Keratinocyte (primary cell): Measurements from ENCODE around the gene SNX30. TPM values are rescaled to one million over a fixed set of nuclear protein-coding genes. Genes with fewer than 3 reads are reported as not detected.

Experiments
- DNase-seq: peaks from one replicate; pipeline ENCODE4 v3.0.0-alpha.2; 2011; ENCODE audit warnings: low read depth, missing footprints, low spot score
- FAIRE-seq: peaks from 2 replicates; lab custom pipeline; 2011; peaks lifted over from hg19 to GRCh38; lab: Jason Lieb, UNC
- H2AFZ ChIP-seq: 2 replicates; pipeline ENCODE4 v1.6.0; 2012; ENCODE audit warnings: low read length, control low read depth, inconsistent platforms; ENCODE audit not compliant: control insufficient read depth
- H3K27ac ChIP-seq: 2 replicates; pipeline ENCODE4 v1.5.1; 2011; ENCODE audit warnings: low read length; ENCODE audit not compliant: control insufficient read depth, insufficient read depth
- H3K27me3 ChIP-seq: 3 replicates; pipeline ENCODE4 v1.6.0; 2011; ENCODE audit warnings: low read length; ENCODE audit not compliant: control insufficient read depth, insufficient read depth; ENCODE audit errors: extremely low read depth
- H3K36me3 ChIP-seq, 2 experiments: 2 replicates in 1 of 2; 3 replicates in 1 of 2; pipeline ENCODE4 v1.5.1; 2011; ENCODE audit warnings: low read length in 2 of 2, mild to moderate bottlenecking in 1 of 2; ENCODE audit not compliant: control insufficient read depth in 2 of 2, insufficient read depth in 2 of 2; ENCODE audit errors: extremely low read depth in 1 of 2
- H3K4me1 ChIP-seq: 3 replicates; pipeline ENCODE4 v1.5.1; 2011; ENCODE audit warnings: low read length; ENCODE audit not compliant: control insufficient read depth, insufficient read depth; ENCODE audit errors: extremely low read depth
- H3K4me2 ChIP-seq: 3 replicates; pipeline ENCODE4 v1.6.0; 2011; ENCODE audit warnings: low read depth, low read length; ENCODE audit not compliant: control insufficient read depth, insufficient read depth; ENCODE audit errors: extremely low read depth
- H3K4me3 ChIP-seq, 3 experiments: fragments of 200-600 bp in 1 of 3; sonication (generic) in 1 of 3; 2 replicates in 2 of 3; 3 replicates in 1 of 3; pipeline ENCODE4 v1.5.1; 2011 to 2016; ENCODE audit warnings: low read length in 3 of 3, mild to moderate bottlenecking in 3 of 3, control low read depth in 2 of 3, inconsistent platforms in 1 of 3, low read depth in 1 of 3, mixed read lengths in 1 of 3, mixed run types in 1 of 3, moderate library complexity in 1 of 3; ENCODE audit not compliant: control insufficient read depth in 2 of 3, insufficient read depth in 2 of 3; ENCODE audit errors: extremely low read depth in 1 of 3
- H3K79me2 ChIP-seq: 2 replicates; pipeline ENCODE4 v1.6.0; 2012; ENCODE audit warnings: low read length; ENCODE audit not compliant: control insufficient read depth, insufficient read depth
- H3K9ac ChIP-seq: 3 replicates; pipeline ENCODE4 v1.6.0; 2011; ENCODE audit warnings: low read length; ENCODE audit not compliant: control insufficient read depth, insufficient read depth; ENCODE audit errors: extremely low read depth
- H3K9me1 ChIP-seq: 3 replicates; pipeline ENCODE4 v1.6.0; 2011; ENCODE audit warnings: low read length; ENCODE audit not compliant: control insufficient read depth, insufficient read depth; ENCODE audit errors: extremely low read depth
- H3K9me3 ChIP-seq: 2 replicates; pipeline ENCODE4 v1.5.1; 2012; ENCODE audit warnings: low read depth, low read length; ENCODE audit not compliant: control insufficient read depth
- H4K20me1 ChIP-seq: 3 replicates; pipeline ENCODE4 v1.6.0; 2011; ENCODE audit warnings: low read length; ENCODE audit not compliant: control insufficient read depth, insufficient read depth; ENCODE audit errors: extremely low read depth
- EZH2 ChIP-seq: IDR thresholded peaks from one replicate; pipeline ENCODE4 v1.6.1; 2012; ENCODE audit warnings: inconsistent platforms, mild to moderate bottlenecking, low read length, moderate library complexity
- dilution Hi-C: fragments of 300-500 bp; cut with MboI; formaldehyde crosslinking; loops from one replicate; pipeline ENCODE4 v1.7.0; 2020; ENCODE audit warnings: low sequenced_read_pairs; ENCODE audit not compliant: extremely low pct_ligation_motif_present
- polyA plus RNA-seq, 5 experiments: library from polyadenylated mRNA; depleted of rRNA in 3 of 5; stranded (reverse) in 3 of 5; stranded (forward) in 1 of 5; unstranded in 1 of 5; fragments of >200 nt; gene quantifications; 1 replicate in 1 of 5; 2 replicates in 3 of 5; 3 replicates in 1 of 5; pipeline versions ENCODE4 v1.2.1 to v1.2.3, GENCODE V29; 2011 to 2012; ENCODE audit warnings: missing spikeins in 2 of 5, low read depth in 1 of 5, low replicate concordance in 1 of 5
- TF ChIP-seq, protein P1 (sequence below), 3 experiments: IDR thresholded peaks in 1 of 3; conservative IDR thresholded peaks in 1 of 3; optimal IDR thresholded peaks in 1 of 3; 2 replicates in 2 of 3; 3 replicates in 1 of 3; pipeline versions ENCODE3 to v1.5.1; 2011; ENCODE audit warnings: low read length in 3 of 3, mild to moderate bottlenecking in 3 of 3, moderate library complexity in 2 of 3, control low read depth in 1 of 3, inconsistent platforms in 1 of 3; ENCODE audit not compliant: insufficient read depth in 2 of 3; ENCODE audit errors: extremely low read depth in 1 of 3

The SNX30 gene
- polyA plus RNA-seq, 1 donor (not counting 4 experiments of a cell fraction or from before 2014, with no cell fraction given) = 9.0 TPM

DNA sequence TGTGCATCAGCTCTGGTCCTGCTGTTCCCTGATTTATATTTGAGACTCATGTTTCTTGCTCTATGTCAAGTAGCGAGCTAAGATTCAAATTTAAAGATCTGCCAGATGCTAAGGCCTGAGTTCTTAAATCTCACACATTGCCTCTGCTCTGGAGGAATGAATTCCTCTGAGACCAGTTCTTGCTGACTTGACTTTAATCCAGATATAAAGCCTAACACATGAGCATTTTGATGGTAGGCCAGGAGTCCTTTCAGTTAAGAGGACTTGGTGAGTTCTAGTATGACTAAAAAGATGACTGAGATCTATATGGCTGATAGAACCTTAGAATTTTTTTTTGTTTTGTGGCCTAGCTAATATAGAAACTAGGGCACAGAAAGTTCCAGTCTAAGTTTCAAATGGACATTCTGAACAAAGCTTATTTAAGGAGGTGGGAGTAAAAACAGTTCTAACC lies 31.3 kb upstream of the SNX30 start:
- Histone ChIP-seq H3K79me2 (peaks cover 8% of the 10 kb centered on the region), H4K20me1 (no peaks in the 10 kb centered on the region), H3K9ac (no peak overlapping the region), H3K4me1 (peaks cover 4% of the 10 kb centered on the region), H3K27ac (no peak overlapping the region), H3K4me2 (no peak overlapping the region), H3K27me3 (no peaks in the 10 kb centered on the region), H3K9me3 (no peaks in the 10 kb centered on the region), H3K36me3 (no peaks in the 10 kb centered on the region), H3K9me1 (no peaks in the 10 kb centered on the region), H3K4me3 (no peak overlapping the region), H2AFZ (no peak overlapping the region)
- DNase-seq (no peak), FAIRE-seq (no peak)
- dilution Hi-C loops = no loop called here
- no peak for TF ChIP-seq EZH2

DNA sequence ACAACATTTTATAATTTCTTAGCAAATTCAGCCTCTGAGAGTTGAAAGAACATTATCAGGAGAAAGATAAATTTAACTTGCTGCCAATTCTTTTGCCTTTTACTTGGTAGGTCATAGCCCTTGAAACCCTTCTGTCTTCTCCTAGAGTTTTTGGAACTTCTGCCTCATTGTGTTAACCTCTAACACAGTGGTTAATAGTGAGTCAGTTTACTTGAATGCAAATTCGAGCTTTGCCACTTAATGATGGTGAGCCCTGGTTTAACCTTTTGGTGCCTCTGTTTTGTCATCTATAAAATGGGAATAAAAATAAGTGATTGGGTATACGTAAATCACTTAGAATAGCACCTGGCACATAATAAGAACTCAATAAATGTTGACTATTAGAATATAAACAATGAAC lies 30.9 kb upstream of the SNX30 start:
- Histone ChIP-seq H3K9ac (no peak overlapping the region), H4K20me1 (no peaks in the 10 kb centered on the region), H3K4me3 (no peak overlapping the region), H3K9me3 (no peaks in the 10 kb centered on the region), H3K9me1 (no peaks in the 10 kb centered on the region), H3K27me3 (no peaks in the 10 kb centered on the region), H3K27ac (no peak overlapping the region), H3K36me3 (no peaks in the 10 kb centered on the region), H3K4me1 (peaks cover 4% of the 10 kb centered on the region), H2AFZ (no peak overlapping the region), H3K79me2 (peaks cover 7% of the 10 kb centered on the region), H3K4me2 (no peak overlapping the region)
- no peak for DNase-seq
- dilution Hi-C loops = no loop called here
- no peak for FAIRE-seq
- TF ChIP-seq EZH2 = no peak
- TF ChIP-seq, protein P1, sequence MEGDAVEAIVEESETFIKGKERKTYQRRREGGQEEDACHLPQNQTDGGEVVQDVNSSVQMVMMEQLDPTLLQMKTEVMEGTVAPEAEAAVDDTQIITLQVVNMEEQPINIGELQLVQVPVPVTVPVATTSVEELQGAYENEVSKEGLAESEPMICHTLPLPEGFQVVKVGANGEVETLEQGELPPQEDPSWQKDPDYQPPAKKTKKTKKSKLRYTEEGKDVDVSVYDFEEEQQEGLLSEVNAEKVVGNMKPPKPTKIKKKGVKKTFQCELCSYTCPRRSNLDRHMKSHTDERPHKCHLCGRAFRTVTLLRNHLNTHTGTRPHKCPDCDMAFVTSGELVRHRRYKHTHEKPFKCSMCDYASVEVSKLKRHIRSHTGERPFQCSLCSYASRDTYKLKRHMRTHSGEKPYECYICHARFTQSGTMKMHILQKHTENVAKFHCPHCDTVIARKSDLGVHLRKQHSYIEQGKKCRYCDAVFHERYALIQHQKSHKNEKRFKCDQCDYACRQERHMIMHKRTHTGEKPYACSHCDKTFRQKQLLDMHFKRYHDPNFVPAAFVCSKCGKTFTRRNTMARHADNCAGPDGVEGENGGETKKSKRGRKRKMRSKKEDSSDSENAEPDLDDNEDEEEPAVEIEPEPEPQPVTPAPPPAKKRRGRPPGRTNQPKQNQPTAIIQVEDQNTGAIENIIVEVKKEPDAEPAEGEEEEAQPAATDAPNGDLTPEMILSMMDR (optimal IDR thresholded peaks at IDR 0.05 in 1 of 3, IDR thresholded peaks at IDR 0.05 in 1 of 3, conservative IDR thresholded peaks at IDR 0.05 in 1 of 3; ENCODE audit: extremely low read depth in 1 of 3, insufficient read depth in 2 of 3, low read length in 3 of 3) = no peak
